A673 (cell line): ENCODE data around the gene GALNT18. TPM values are rescaled to one million over a fixed set of nuclear protein-coding genes. Genes with fewer than 3 reads are reported as not detected.

Experiments
- BruUV-seq: library from RNA; stranded (reverse); fragments of 400-500 nt; replicated peaks from 2 replicates; lab custom pipeline; 2021; lab: Mats Ljungman, UMichigan
- CTCF ChIA-PET: fragments of 300-600 bp; sonication (Branson Sonifier 250); formaldehyde crosslinking; loops from one replicate; lab custom pipeline; 2022; ENCODE audit warnings: antibody characterized with exemption; lab: Charles Lee
- POLR2A ChIA-PET: fragments of 300-600 bp; sonication (Branson Sonifier 250); formaldehyde crosslinking; loops from one replicate; lab custom pipeline; 2022; ENCODE audit warnings: antibody characterized with exemption; ENCODE audit not compliant: low non-redundant PET; lab: Charles Lee
- DNase-seq: peaks from one replicate; pipeline ENCODE4 v3.0.0-alpha.2; 2015; ENCODE audit warnings: low spot score
- H3K27ac ChIP-seq: fragments of 200-600 bp; sonication (generic); 2 replicates; pipeline ENCODE4 v1.5.1; 2016; ENCODE audit warnings: mixed run types, low read depth, mild to moderate bottlenecking, mixed read lengths, antibody characterized with exemption, low read length; ENCODE audit not compliant: poor library complexity, severe bottlenecking
- H3K27me3 ChIP-seq: fragments of 200-600 bp; sonication (generic); replicated peaks from 2 replicates; pipeline ENCODE4 v1.6.1; 2017; ENCODE audit warnings: mixed run types, low read depth, mild to moderate bottlenecking, mixed read lengths, antibody characterized with exemption, low read length; ENCODE audit not compliant: insufficient read depth, poor library complexity
- H3K36me3 ChIP-seq: fragments of 200-600 bp; sonication (generic); 2 replicates; pipeline ENCODE4 v1.6.1; 2016; ENCODE audit warnings: mixed run types, mild to moderate bottlenecking, mixed read lengths, antibody characterized with exemption, low read length; ENCODE audit not compliant: insufficient read depth, poor library complexity, severe bottlenecking
- H3K4me1 ChIP-seq: fragments of 200-600 bp; sonication (generic); 2 replicates; pipeline ENCODE4 v1.6.1; 2017; ENCODE audit warnings: mixed run types, mild to moderate bottlenecking, mixed read lengths, antibody characterized with exemption, low read length; ENCODE audit not compliant: insufficient read depth, poor library complexity, severe bottlenecking
- H3K4me3 ChIP-seq: fragments of 200-600 bp; sonication (generic); 2 replicates; pipeline ENCODE4 v1.5.1; 2016; ENCODE audit warnings: low read depth, mixed run types, mild to moderate bottlenecking, mixed read lengths, low read length; ENCODE audit not compliant: poor library complexity, severe bottlenecking
- H3K9me3 ChIP-seq: fragments of 200-600 bp; sonication (generic); 2 replicates; pipeline ENCODE4 v1.6.1; 2016; ENCODE audit warnings: mixed run types, low read depth, mild to moderate bottlenecking, mixed read lengths, antibody characterized with exemption, low read length; ENCODE audit not compliant: poor library complexity, severe bottlenecking
- EZH2 ChIP-seq: fragments of 200-600 bp; sonication (generic); IDR thresholded peaks from 2 replicates; pipeline ENCODE4 v1.6.1; 2017; ENCODE audit warnings: borderline replicate concordance, low read depth, mild to moderate bottlenecking, mixed read lengths, antibody characterized with exemption, low read length; ENCODE audit not compliant: poor library complexity, severe bottlenecking
- intact Hi-C: fragments of 100-400 bp; cut with micrococcal nuclease; formaldehyde crosslinking; loops from one replicate; pipeline ENCODE4 v1.10.0; 2022; ENCODE audit not compliant: unreplicated experiment
- total RNA-seq: library from RNA; stranded (reverse); gene quantifications from 2 replicates; pipeline ENCODE4 v1.2.3, GENCODE V29; 2021
- TF ChIP-seq, protein P1 (sequence below): fragments of 300-800, 200-600 bp; sonication (generic); conservative IDR thresholded peaks from 2 replicates; pipeline ENCODE4 v1.5.1; 2017; ENCODE audit warnings: low read depth, mild to moderate bottlenecking, antibody characterized with exemption, low read length, moderate library complexity, mixed read lengths

Gene GALNT18
- total RNA-seq, 1 experiment from 2014 or later: 0.37 TPM

DNA sequence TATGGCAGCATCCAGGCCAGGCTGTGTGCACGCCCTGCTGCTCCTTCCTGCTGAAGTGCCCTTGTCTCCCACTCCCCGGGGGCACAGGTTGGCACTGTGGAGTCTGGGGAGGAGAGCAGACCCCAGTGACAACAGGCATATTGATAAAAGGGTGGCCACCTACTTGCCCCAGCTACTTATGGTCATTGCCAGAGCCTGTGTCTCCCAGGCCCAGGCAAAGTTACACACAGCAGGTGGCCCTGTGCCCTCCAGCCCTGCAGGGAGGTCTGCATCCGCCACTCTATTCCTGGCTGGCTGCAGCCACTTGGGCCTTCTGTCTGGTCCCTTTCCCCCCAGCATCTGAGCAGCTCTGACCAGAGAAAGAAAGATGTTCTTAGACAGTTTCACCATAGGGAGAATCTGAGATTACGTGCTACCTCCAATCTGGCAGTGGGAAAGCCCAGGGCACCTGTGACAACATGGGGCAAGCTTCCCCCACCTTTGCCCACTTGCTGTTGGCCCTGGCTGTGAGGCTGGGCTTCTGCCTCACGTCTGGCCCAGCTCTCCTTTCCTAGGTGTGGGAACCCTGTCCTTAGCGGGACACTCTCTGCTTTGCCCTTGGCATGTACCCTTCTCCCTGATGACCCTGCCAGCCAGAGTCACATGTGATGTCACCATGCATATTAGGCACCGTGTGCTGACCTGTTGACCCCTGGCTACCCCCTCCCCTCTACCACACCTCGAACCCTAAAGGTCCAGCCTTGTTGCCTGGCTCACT lies 243.4 kb downstream of the GALNT18 start:
- no TSS peak for BruUV-seq
- Histone ChIP-seq H3K4me3 (no peak overlapping the region), H3K27ac (no peak overlapping the region), H3K4me1 (no peaks in the 10 kb centered on the region), H3K9me3 (no peaks in the 10 kb centered on the region), H3K36me3 (no peaks in the 10 kb centered on the region), H3K27me3 (no peaks in the 10 kb centered on the region)
- ChIA-PET POLR2A (no interaction called here), CTCF (no interaction called here)
- intact Hi-C loops: no loop called here
- no peak for DNase-seq
- no peak for TF ChIP-seq EZH2
- TF ChIP-seq, protein P1, sequence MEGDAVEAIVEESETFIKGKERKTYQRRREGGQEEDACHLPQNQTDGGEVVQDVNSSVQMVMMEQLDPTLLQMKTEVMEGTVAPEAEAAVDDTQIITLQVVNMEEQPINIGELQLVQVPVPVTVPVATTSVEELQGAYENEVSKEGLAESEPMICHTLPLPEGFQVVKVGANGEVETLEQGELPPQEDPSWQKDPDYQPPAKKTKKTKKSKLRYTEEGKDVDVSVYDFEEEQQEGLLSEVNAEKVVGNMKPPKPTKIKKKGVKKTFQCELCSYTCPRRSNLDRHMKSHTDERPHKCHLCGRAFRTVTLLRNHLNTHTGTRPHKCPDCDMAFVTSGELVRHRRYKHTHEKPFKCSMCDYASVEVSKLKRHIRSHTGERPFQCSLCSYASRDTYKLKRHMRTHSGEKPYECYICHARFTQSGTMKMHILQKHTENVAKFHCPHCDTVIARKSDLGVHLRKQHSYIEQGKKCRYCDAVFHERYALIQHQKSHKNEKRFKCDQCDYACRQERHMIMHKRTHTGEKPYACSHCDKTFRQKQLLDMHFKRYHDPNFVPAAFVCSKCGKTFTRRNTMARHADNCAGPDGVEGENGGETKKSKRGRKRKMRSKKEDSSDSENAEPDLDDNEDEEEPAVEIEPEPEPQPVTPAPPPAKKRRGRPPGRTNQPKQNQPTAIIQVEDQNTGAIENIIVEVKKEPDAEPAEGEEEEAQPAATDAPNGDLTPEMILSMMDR: no peak

DNA sequence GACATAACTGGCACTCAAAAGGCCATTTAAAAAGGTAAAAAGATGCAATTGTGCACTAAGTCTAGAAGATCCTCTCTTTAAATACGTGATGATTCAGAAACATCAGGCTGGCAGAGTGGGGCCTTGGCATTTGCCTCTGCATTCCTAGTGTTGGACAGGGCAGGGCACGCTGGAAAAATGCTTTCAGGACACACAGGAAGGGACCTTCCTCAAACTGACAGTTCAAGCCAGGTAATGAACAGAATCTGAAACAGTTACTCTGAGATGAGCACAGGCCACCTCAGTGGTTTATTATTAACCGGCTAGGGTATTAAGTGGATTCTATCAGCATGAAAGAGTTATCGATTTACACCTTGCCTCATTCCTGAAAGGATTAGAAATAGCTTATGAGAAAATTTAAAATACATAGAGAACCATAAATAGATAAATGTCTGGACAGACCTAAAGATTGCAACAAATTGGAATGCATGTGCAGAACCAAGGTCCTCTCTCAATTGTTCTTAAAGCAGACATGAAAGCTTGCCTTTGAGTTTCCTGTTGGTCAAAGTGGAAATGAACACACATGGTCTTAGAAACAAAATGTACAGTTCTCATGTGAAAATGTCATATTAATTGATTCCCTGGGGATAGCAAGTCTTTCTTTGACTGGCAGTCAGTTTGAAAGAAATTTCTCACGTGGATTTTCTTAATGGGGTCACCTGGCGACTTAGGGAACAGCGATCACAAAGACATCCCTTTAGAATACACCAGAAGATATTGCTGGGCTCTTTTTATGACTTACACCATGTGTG lies 247.3 kb downstream of the GALNT18 start:
- no TSS peak for BruUV-seq
- Histone ChIP-seq H3K27ac (no peak overlapping the region), H3K36me3 (no peaks in the 10 kb centered on the region), H3K9me3 (no peaks in the 10 kb centered on the region), H3K4me1 (no peaks in the 10 kb centered on the region), H3K27me3 (no peaks in the 10 kb centered on the region), H3K4me3 (no peak overlapping the region)
- ChIA-PET CTCF (no interaction called here), POLR2A (no interaction called here)
- no peak for DNase-seq
- intact Hi-C loops: no loop called here
- no peak for TF ChIP-seq EZH2
- TF ChIP-seq, protein P1: no peak

DNA sequence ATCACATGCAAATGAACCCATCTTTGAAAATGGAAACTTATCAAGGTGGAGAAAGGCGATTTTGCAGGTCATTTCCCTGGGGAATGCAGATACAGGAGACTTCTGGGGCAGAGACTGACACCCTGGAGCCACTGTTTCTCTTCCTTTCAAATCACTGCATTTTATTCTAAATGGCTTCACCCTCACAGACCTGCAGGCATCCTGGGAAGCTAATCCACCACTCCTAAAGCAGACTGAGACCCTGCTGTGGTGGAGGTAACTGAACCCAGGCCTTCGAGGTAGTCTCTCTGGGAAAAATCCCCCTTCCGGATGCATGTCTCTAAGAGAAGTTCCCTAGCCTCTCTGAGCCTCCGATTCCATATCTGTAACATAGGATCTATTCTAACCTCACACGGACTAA lies 247.9 kb downstream of the GALNT18 start:
- ChIA-PET CTCF (no interaction called here), POLR2A (no interaction called here)
- no peaks in the 10 kb centered on the region for H3K27me3 ChIP-seq
- TF ChIP-seq, protein P1: no peak
- no peak for TF ChIP-seq EZH2
- no TSS peak for BruUV-seq
- no peaks in the 10 kb centered on the region for H3K36me3 ChIP-seq
- intact Hi-C loops: no loop called here
- H3K27ac ChIP-seq: no peak overlapping the region
- no peak overlapping the region for H3K4me3 ChIP-seq
- no peak for DNase-seq
- no peaks in the 10 kb centered on the region for H3K9me3 ChIP-seq
- no peaks in the 10 kb centered on the region for H3K4me1 ChIP-seq
